GM12878 (cell line): ENCODE data around the gene EGR4. TPM values are rescaled to one million over a fixed set of nuclear protein-coding genes. Genes with fewer than 3 reads are reported as not detected.

Experiments
- ATAC-seq: fragments of 200-7000 bp; cut with Tn5 transposase; 3 replicates; pipeline ENCODE4 v1.9.1; 2020; ENCODE audit warnings: mild to moderate bottlenecking, moderate library complexity
- BruUV-seq: library from RNA; stranded (reverse); fragments of 400-500 nt; replicated peaks from 2 replicates; lab custom pipeline; 2021; lab: Mats Ljungman, UMichigan
- CTCF ChIA-PET: fragments of 300-600 bp; sonication (Branson Sonifier 250); formaldehyde crosslinking; extraction: SDS; loops from one replicate; lab custom pipeline; 2021; ENCODE audit warnings: inconsistent platforms; lab: Yijun Ruan, JAX
- POLR2A ChIA-PET: fragments of 350-600 bp; formaldehyde crosslinking; extraction: SDS; loops from one replicate; lab custom pipeline; 2021; ENCODE audit warnings: inconsistent platforms; lab: Charles Lee
- RAD21 ChIA-PET: fragments of 300-600 bp; sonication (Branson Sonifier 250); formaldehyde crosslinking; loops from one replicate; lab custom pipeline; 2023; ENCODE audit warnings: antibody characterized with exemption; ENCODE audit not compliant: unreplicated experiment; lab: Charles Lee
- SMC1A ChIA-PET: fragments of 300-600 bp; sonication (Branson Sonifier 250); formaldehyde crosslinking; loops from one replicate; lab custom pipeline; 2023; ENCODE audit not compliant: unreplicated experiment, uncharacterized antibody; lab: Charles Lee
- DNase-seq: peaks from one replicate; pipeline ENCODE4 v3.0.0-alpha.2; 2011; ENCODE audit warnings: low read depth, low spot score
- FAIRE-seq: peaks from 3 replicates; lab custom pipeline; 2011; peaks lifted over from hg19 to GRCh38; lab: Jason Lieb, UNC
- H2AFZ ChIP-seq: 2 replicates; pipeline ENCODE4 v1.6.0; 2011; ENCODE audit warnings: low read depth, low read length, control low read depth; ENCODE audit not compliant: control insufficient read depth
- H3K27ac ChIP-seq: 2 replicates; pipeline ENCODE4 v1.5.1; 2011; ENCODE audit warnings: control low read depth; ENCODE audit not compliant: control insufficient read depth, insufficient read depth
- H3K27me3 ChIP-seq, 2 experiments: replicated peaks in 1 of 2; 2 replicates each; pipeline versions ENCODE4 v1.6.0 to v1.6.1; 2011; ENCODE audit warnings: low read length in 1 of 2; ENCODE audit not compliant: control insufficient read depth in 2 of 2, insufficient read depth in 2 of 2
- H3K36me3 ChIP-seq, 2 experiments: 2 replicates each; pipeline ENCODE4 v1.5.1; 2011; ENCODE audit warnings: low read length in 1 of 2; ENCODE audit not compliant: control insufficient read depth in 2 of 2, insufficient read depth in 2 of 2
- H3K4me1 ChIP-seq: 2 replicates; pipeline ENCODE4 v1.6.1; 2011; ENCODE audit warnings: mild to moderate bottlenecking, low read length, moderate library complexity, mixed read lengths; ENCODE audit not compliant: control insufficient read depth, insufficient read depth
- H3K4me2 ChIP-seq: 2 replicates; pipeline ENCODE4 v1.6.0; 2011; ENCODE audit warnings: control low read depth; ENCODE audit not compliant: control insufficient read depth, insufficient read depth
- H3K4me3 ChIP-seq: fragments of 200-600 bp; sonication (generic); 2 replicates; pipeline ENCODE4 v1.5.1; 2016
- H3K79me2 ChIP-seq: 2 replicates; pipeline ENCODE4 v1.6.0; 2011; ENCODE audit warnings: low read length; ENCODE audit not compliant: control insufficient read depth, insufficient read depth
- H3K9ac ChIP-seq: 2 replicates; pipeline ENCODE4 v1.8.0; 2011; ENCODE audit warnings: low read length, control low read depth, mixed read lengths; ENCODE audit not compliant: control insufficient read depth, insufficient read depth
- H3K9me3 ChIP-seq: replicated peaks from 3 replicates; pipeline ENCODE4 v1.5.1; 2011; ENCODE audit warnings: mild to moderate bottlenecking, low read length; ENCODE audit not compliant: control insufficient read depth, insufficient read depth
- H4K20me1 ChIP-seq: 2 replicates; pipeline ENCODE4 v1.6.0; 2011; ENCODE audit not compliant: control insufficient read depth, insufficient read depth
- ASH2L ChIP-seq: fragments of 300-600, 200-600 bp; sonication (generic); IDR thresholded peaks from 2 replicates; pipeline ENCODE4 v1.6.1; 2017; ENCODE audit warnings: low read depth, mild to moderate bottlenecking, borderline replicate concordance
- EED ChIP-seq: sonication (generic); IDR thresholded peaks from 2 replicates; pipeline ENCODE4 v1.6.1; 2016; ENCODE audit warnings: antibody characterized with exemption, low read depth
- FOXM1 ChIP-seq: IDR thresholded peaks from 2 replicates; pipeline ENCODE4 v1.6.1; 2012; ENCODE audit warnings: low read depth, mild to moderate bottlenecking, inconsistent platforms, low read length, moderate library complexity
- KAT2A ChIP-seq: conservative IDR thresholded peaks from 2 replicates; pipeline ENCODE4 v1.6.1; 2011; ENCODE audit warnings: low read depth, low read length; ENCODE audit not compliant: control insufficient read depth
- SPI1 ChIP-seq: IDR thresholded peaks from 2 replicates; pipeline ENCODE4 v1.6.1; 2011; ENCODE audit warnings: low read depth, mild to moderate bottlenecking, low read length, moderate library complexity, borderline replicate concordance; ENCODE audit not compliant: insufficient read depth
- SREBF1 ChIP-seq: IDR thresholded peaks from 2 replicates; pipeline ENCODE4 v1.6.1; 2012; ENCODE audit warnings: mild to moderate bottlenecking, low read length
- YY1 ChIP-seq: IDR thresholded peaks from 2 replicates; pipeline ENCODE4 v1.6.1; 2011; ENCODE audit warnings: low read depth, mild to moderate bottlenecking, low read length
- WGBS: methylation state at CpG from one replicate; pipeline ENCODE4 v1.1.6; 2016; ENCODE audit warnings: low lambda C conversion rate; ENCODE audit not compliant: insufficient replicate concordance, insufficient coverage; ENCODE audit errors: missing lambda C conversion rate; 5-methylcytosine and 5-hydroxymethylcytosine counted together
- in situ Hi-C: fragments of 300-500 bp; cut with MboI; formaldehyde crosslinking; loops from 9 replicates; pipeline ENCODE4 v1.14.3; 2018; ENCODE audit warnings: mixed read lengths
- intact Hi-C: fragments of 100-400 bp; cut with micrococcal nuclease; formaldehyde crosslinking; loops from one replicate; pipeline ENCODE4 v1.14.2; 2022; ENCODE audit not compliant: unreplicated experiment
- polyA plus RNA-seq, 11 experiments: library from polyadenylated mRNA; depleted of rRNA in 4 of 11; unstranded in 6 of 11; stranded (reverse) in 5 of 11; fragments of >200 nt; fragmentation: Nextera tagmentation in 4 of 11; fragmentation: Illumina TruSeq in 1 of 11; extraction: Ambion mirVana in 4 of 11; extraction: Trizol in 1 of 11; gene quantifications; 1 replicate in 1 of 11; 2 replicates in 10 of 11; pipeline versions ENCODE4 v1.2.1 to v1.2.3, GENCODE V29; 2011 to 2016; ENCODE audit warnings: inconsistent platforms in 2 of 11, missing spikeins in 2 of 11, low read depth in 1 of 11
- total RNA-seq, 4 experiments: library from RNA; depleted of rRNA in 3 of 4; stranded (reverse); fragments of >200 nt in 3 of 4; fragmentation: Illumina TruSeq in 1 of 4; extraction: Trizol in 1 of 4; gene quantifications; 2 replicates each; pipeline versions ENCODE4 v1.2.1 to v1.2.3, GENCODE V29; 2013 to 2021
- TF ChIP-seq, protein P1 (sequence below): IDR thresholded peaks from 2 replicates; pipeline ENCODE4 v1.6.1; 2011; ENCODE audit warnings: mild to moderate bottlenecking, low read depth, low read length, moderate library complexity; ENCODE audit not compliant: insufficient replicate concordance
- TF ChIP-seq, protein P2 (sequence below): fragments of 150-350 bp; IDR thresholded peaks from 2 replicates; pipeline ENCODE4 v1.6.1; 2014; ENCODE audit warnings: mild to moderate bottlenecking, low read depth, low read length
- TF ChIP-seq, protein P3 (sequence below): IDR thresholded peaks from 2 replicates; pipeline ENCODE4 v1.6.1; 2012; ENCODE audit warnings: low read length, inconsistent platforms

EGR4 gene
- total and polyA plus RNA-seq, 10 of the 15 experiments (the other 5 are each of a cell fraction or from before 2014, with no cell fraction given), result 0.07 TPM; not detected in 9

DNA sequence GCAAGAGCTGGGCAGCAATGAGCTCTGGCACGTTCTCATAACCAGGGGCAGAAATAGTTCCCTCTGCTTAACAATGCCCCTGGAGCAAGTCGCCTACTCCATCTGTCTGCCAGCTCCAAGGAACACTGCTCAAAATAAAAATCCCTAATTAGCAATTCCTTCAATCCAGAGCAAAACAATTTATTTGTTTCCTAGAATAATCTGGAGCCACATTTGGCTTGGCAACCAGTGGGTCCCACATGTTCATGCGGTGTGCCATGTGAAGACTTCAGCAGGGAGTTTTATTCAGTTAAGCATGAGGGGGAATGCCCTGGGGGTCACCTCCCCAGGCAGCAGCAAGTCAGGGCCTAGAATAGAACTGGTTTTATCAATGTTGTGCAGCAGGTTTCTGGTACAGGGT lies 7.6 kb upstream of the EGR4 start (continued):
- TF ChIP-seq, protein P1, sequence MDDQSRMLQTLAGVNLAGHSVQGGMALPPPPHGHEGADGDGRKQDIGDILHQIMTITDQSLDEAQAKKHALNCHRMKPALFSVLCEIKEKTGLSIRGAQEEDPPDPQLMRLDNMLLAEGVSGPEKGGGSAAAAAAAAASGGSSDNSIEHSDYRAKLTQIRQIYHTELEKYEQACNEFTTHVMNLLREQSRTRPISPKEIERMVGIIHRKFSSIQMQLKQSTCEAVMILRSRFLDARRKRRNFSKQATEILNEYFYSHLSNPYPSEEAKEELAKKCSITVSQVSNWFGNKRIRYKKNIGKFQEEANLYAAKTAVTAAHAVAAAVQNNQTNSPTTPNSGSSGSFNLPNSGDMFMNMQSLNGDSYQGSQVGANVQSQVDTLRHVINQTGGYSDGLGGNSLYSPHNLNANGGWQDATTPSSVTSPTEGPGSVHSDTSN, result no peak

DNA sequence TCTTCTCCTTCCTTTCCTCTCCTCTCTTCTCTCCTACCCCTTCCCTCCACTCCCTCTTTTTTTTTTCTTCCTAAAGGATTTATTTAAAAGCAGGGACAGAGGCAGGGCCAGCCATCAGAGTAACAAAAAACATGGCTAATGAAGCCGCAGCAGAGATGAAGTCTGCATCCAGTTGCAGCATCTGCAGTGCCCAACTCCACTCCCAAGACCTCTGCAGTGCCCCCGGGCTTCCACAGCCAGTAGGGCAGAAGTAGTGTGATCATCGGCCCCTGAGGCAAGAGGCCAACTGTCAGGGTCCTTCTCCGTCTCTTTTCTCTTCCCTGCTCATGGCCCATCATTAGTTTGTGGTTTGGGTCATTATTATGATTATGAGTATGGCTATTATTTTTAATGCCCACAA lies 4.2 kb upstream of the EGR4 start:
- WGBS, result 18% methylated on average over 4 of the region's 4 CpGs
- H3K4me3 ChIP-seq, result no peak overlapping the region
- no peak overlapping the region for H3K9ac ChIP-seq
- H3K27me3 ChIP-seq, result peaks cover 5 to 16% of the 10 kb centered on the region in 2 experiments
- peaks cover 4% of the 10 kb centered on the region; the same call in 1 of the 2 replicates for H3K4me1 ChIP-seq
- H3K9me3 ChIP-seq, result no peaks in the 10 kb centered on the region; the same call in 2 of the 3 replicates
- TF ChIP-seq YY1 (no peak), SPI1 (no peak), KAT2A (no peak), FOXM1 (no peak), ASH2L (no peak), EED (no peak), SREBF1 (no peak)
- TF ChIP-seq, protein P2, sequence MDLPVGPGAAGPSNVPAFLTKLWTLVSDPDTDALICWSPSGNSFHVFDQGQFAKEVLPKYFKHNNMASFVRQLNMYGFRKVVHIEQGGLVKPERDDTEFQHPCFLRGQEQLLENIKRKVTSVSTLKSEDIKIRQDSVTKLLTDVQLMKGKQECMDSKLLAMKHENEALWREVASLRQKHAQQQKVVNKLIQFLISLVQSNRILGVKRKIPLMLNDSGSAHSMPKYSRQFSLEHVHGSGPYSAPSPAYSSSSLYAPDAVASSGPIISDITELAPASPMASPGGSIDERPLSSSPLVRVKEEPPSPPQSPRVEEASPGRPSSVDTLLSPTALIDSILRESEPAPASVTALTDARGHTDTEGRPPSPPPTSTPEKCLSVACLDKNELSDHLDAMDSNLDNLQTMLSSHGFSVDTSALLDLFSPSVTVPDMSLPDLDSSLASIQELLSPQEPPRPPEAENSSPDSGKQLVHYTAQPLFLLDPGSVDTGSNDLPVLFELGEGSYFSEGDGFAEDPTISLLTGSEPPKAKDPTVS, result no peak
- TF ChIP-seq, protein P3, sequence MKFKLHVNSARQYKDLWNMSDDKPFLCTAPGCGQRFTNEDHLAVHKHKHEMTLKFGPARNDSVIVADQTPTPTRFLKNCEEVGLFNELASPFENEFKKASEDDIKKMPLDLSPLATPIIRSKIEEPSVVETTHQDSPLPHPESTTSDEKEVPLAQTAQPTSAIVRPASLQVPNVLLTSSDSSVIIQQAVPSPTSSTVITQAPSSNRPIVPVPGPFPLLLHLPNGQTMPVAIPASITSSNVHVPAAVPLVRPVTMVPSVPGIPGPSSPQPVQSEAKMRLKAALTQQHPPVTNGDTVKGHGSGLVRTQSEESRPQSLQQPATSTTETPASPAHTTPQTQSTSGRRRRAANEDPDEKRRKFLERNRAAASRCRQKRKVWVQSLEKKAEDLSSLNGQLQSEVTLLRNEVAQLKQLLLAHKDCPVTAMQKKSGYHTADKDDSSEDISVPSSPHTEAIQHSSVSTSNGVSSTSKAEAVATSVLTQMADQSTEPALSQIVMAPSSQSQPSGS, result no peak
- no peak overlapping the region for H3K27ac ChIP-seq
- ATAC-seq, result no peak
- FAIRE-seq, result no peak
- no peaks in the 10 kb centered on the region for H3K79me2 ChIP-seq
- H3K4me2 ChIP-seq, result no peak overlapping the region
- H2AFZ ChIP-seq, result no peak overlapping the region
- POLR2A ChIA-PET, result no interaction called here
- no peak for DNase-seq
- RAD21 ChIA-PET, result no interaction called here
- intact Hi-C loops (no loop called here), in situ Hi-C loops (no loop called here)
- no peaks in the 10 kb centered on the region for H3K36me3 ChIP-seq
- BruUV-seq, result no TSS peak
- SMC1A ChIA-PET, result no interaction called here
- H4K20me1 ChIP-seq, result no peaks in the 10 kb centered on the region
- CTCF ChIA-PET, result no interaction called here
